ENCODE results near the gene RAPGEF2.

DNA sequence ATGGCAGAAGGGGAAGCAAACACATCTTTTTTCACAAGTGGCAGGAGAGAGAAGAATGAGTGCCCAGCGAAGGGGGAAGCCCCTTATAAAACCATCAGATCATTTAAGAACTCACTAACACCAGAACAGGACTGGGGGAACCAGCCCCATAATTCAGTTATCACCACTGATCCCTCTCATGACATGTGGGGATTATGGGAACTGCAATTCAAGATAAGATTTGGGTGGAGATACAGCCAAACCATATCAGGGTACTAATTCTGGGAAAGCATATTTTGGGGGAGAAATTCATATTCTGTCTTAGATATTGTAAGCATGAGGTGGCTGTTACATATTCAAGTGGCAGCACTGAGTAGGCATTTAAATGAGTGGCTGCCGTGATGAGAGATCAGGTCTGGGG is 87.8 kb downstream of the RAPGEF2 start:
- no peak for TF ChIP-seq ELF4 (IDR thresholded peaks at IDR 0.05)
- TF ChIP-seq LEF1 (IDR thresholded peaks at IDR 0.05; ENCODE audit: borderline replicate concordance) = no peak
- no peak for TF ChIP-seq L3MBTL2 (conservative IDR thresholded peaks at IDR 0.05)
- TF ChIP-seq FOXM1 (IDR thresholded peaks at IDR 0.05; ENCODE audit: borderline replicate concordance) = no peak
- TF ChIP-seq SP1 (IDR thresholded peaks at IDR 0.05) = no peak
- TF ChIP-seq PKNOX1 (IDR thresholded peaks at IDR 0.05) = no peak
- TF ChIP-seq SUZ12 (IDR thresholded peaks at IDR 0.05) = no peak
- TF ChIP-seq CTBP1 (IDR thresholded peaks at IDR 0.05; ENCODE audit: borderline replicate concordance) = no peak
- no peak for TF ChIP-seq HDGF (IDR thresholded peaks at IDR 0.05; ENCODE audit: borderline replicate concordance)
- TF ChIP-seq FOXA1 (IDR thresholded peaks at IDR 0.05) = no peak
